WTC11 (cell line): ENCODE data around the gene CSK. TPM values are rescaled to one million over a fixed set of nuclear protein-coding genes. Genes with fewer than 3 reads are reported as not detected.

ENCODE experiments used
- ATAC-seq: fragments of 200-7000 bp; cut with Tn5 transposase; 2 replicates; pipeline ENCODE4 v1.10.0; 2021; ENCODE audit warnings: mild to moderate bottlenecking, moderate library complexity
- CTCF ChIA-PET: fragments of 300-600 bp; sonication (Branson Sonifier 250); formaldehyde crosslinking; loops from one replicate; lab custom pipeline; 2021; ENCODE audit warnings: antibody characterized with exemption; lab: Charles Lee
- POLR2A ChIA-PET: fragments of 350-600 bp; sonication (Branson Sonifier 250); formaldehyde crosslinking; loops from one replicate; lab custom pipeline; 2021; ENCODE audit warnings: antibody characterized with exemption; lab: Charles Lee
- DNase-seq: peaks from one replicate; pipeline ENCODE4 v3.0.0; 2021; ENCODE audit warnings: low spot score
- H3K27ac Mint-ChIP-seq: 2 replicates; pipeline ENCODE4 v1.8.0; 2021; ENCODE audit warnings: mixed read lengths
- H3K27me3 Mint-ChIP-seq: 2 replicates; pipeline ENCODE4 v1.8.0; 2021; ENCODE audit warnings: low read depth, mild to moderate bottlenecking, moderate library complexity, mixed read lengths
- H3K36me3 Mint-ChIP-seq: 2 replicates; pipeline ENCODE4 v1.8.0; 2021; ENCODE audit warnings: mixed read lengths
- H3K4me1 Mint-ChIP-seq: 2 replicates; pipeline ENCODE4 v1.8.0; 2022; ENCODE audit warnings: mixed read lengths
- H3K4me3 Mint-ChIP-seq: 2 replicates; pipeline ENCODE4 v1.8.0; 2021; ENCODE audit warnings: mild to moderate bottlenecking, moderate library complexity, mixed read lengths
- H3K9me3 Mint-ChIP-seq: 2 replicates; pipeline ENCODE4 v1.8.0; 2021; ENCODE audit warnings: mixed read lengths
- ATF1 ChIP-seq: sonication (generic); formaldehyde crosslinking; IDR thresholded peaks from 2 replicates; pipeline ENCODE4 v1.8.1; 2023; ENCODE audit warnings: mild to moderate bottlenecking, moderate library complexity, missing genetic modification reagents
- ATF6 ChIP-seq: sonication (generic); formaldehyde crosslinking; IDR thresholded peaks from 2 replicates; pipeline ENCODE4 v1.8.1; 2023; ENCODE audit warnings: mild to moderate bottlenecking, missing genetic modification reagents
- CREB1 ChIP-seq: sonication (generic); formaldehyde crosslinking; IDR thresholded peaks from 2 replicates; pipeline ENCODE4 v1.8.0; 2023; ENCODE audit warnings: mild to moderate bottlenecking, missing genetic modification reagents
- ETV6 ChIP-seq: sonication (generic); formaldehyde crosslinking; IDR thresholded peaks from 2 replicates; pipeline ENCODE4 v1.8.1; 2022; ENCODE audit warnings: mild to moderate bottlenecking, missing genetic modification reagents
- FOXJ3 ChIP-seq: sonication (generic); formaldehyde crosslinking; IDR thresholded peaks from 2 replicates; pipeline ENCODE4 v1.9.0; 2021; ENCODE audit warnings: missing genetic modification reagents, mild to moderate bottlenecking, borderline replicate concordance
- GABPB1 ChIP-seq: sonication (generic); formaldehyde crosslinking; IDR thresholded peaks from 2 replicates; pipeline ENCODE4 v1.8.1; 2023; ENCODE audit warnings: mild to moderate bottlenecking, missing genetic modification reagents
- GRHL2 ChIP-seq: fragments of 250-450 bp; sonication (Bioruptor Pico); IDR thresholded peaks from 2 replicates; pipeline ENCODE4 v1.8.0; 2022; ENCODE audit warnings: mild to moderate bottlenecking, moderate library complexity; ENCODE audit not compliant: insufficient replicate concordance, severe bottlenecking
- KAT7 ChIP-seq: sonication (generic); formaldehyde crosslinking; IDR thresholded peaks from 2 replicates; pipeline ENCODE4 v1.8.1; 2023; ENCODE audit warnings: missing genetic modification reagents, mild to moderate bottlenecking, borderline replicate concordance
- MLX ChIP-seq: sonication (generic); formaldehyde crosslinking; IDR thresholded peaks from 2 replicates; pipeline ENCODE4 v1.8.1; 2023; ENCODE audit warnings: mild to moderate bottlenecking, missing genetic modification reagents, moderate library complexity
- NFATC4 ChIP-seq: fragments of 250-450 bp; sonication (Bioruptor Pico); IDR thresholded peaks from 2 replicates; pipeline ENCODE4 v1.9.0; 2021; ENCODE audit warnings: mild to moderate bottlenecking
- NFE2L1 ChIP-seq: sonication (generic); formaldehyde crosslinking; IDR thresholded peaks from 2 replicates; pipeline ENCODE4 v1.8.1; 2023; ENCODE audit warnings: missing genetic modification reagents
- NR1H2 ChIP-seq: sonication (generic); formaldehyde crosslinking; IDR thresholded peaks from 2 replicates; pipeline ENCODE4 v1.9.0; 2021; ENCODE audit warnings: mild to moderate bottlenecking, moderate library complexity, missing genetic modification reagents
- RELA ChIP-seq: sonication (generic); formaldehyde crosslinking; IDR thresholded peaks from 2 replicates; pipeline ENCODE4 v1.8.1; 2022; ENCODE audit warnings: missing genetic modification reagents, mild to moderate bottlenecking, borderline replicate concordance
- SMAD4 ChIP-seq: sonication (generic); formaldehyde crosslinking; IDR thresholded peaks from 2 replicates; pipeline ENCODE4 v1.8.0; 2022; ENCODE audit warnings: mild to moderate bottlenecking, missing genetic modification reagents
- TEAD1 ChIP-seq: sonication (generic); formaldehyde crosslinking; IDR thresholded peaks from 2 replicates; pipeline ENCODE4 v1.8.0; 2022; ENCODE audit warnings: mild to moderate bottlenecking, missing genetic modification reagents
- USF2 ChIP-seq: sonication (generic); formaldehyde crosslinking; IDR thresholded peaks from 2 replicates; pipeline ENCODE4 v1.8.1; 2023; ENCODE audit warnings: mild to moderate bottlenecking, missing genetic modification reagents, moderate library complexity
- ZBTB21 ChIP-seq: sonication (generic); formaldehyde crosslinking; IDR thresholded peaks from 2 replicates; pipeline ENCODE4 v1.8.1; 2023; ENCODE audit warnings: mild to moderate bottlenecking, missing genetic modification reagents, borderline replicate concordance
- ZMAT4 ChIP-seq: fragments of 250-450 bp; sonication (Bioruptor Pico); IDR thresholded peaks from 2 replicates; pipeline ENCODE4 v1.9.0; 2021; ENCODE audit warnings: mild to moderate bottlenecking
- ZNF532 ChIP-seq: fragments of 250-450 bp; sonication (Bioruptor Pico); IDR thresholded peaks from 2 replicates; pipeline ENCODE4 v1.9.0; 2021; ENCODE audit warnings: mild to moderate bottlenecking, borderline replicate concordance
- total RNA-seq: library from RNA; stranded (reverse); gene quantifications from 3 replicates; pipeline ENCODE4 v1.2.3, GENCODE V29; 2021

CSK gene
- total RNA-seq, 1 experiment from 2014 or later, result 55.1 TPM

- H3K9me3 Mint-ChIP-seq, result no peaks in the 10 kb centered on the region
- DNase-seq, result no peak
- no peaks in the 10 kb centered on the region for H3K36me3 Mint-ChIP-seq
- TF ChIP-seq GRHL2 (CRISPR knock-in tag) (no peak), ATF1 (CRISPR knock-in tag) (no peak), CREB1 (CRISPR knock-in tag) (no peak), NR1H2 (no peak), FOXJ3 (CRISPR knock-in tag) (no peak), SMAD4 (CRISPR knock-in tag) (no peak), KAT7 (CRISPR knock-in tag) (no peak), ZMAT4 (CRISPR knock-in tag) (no peak), ETV6 (no peak), TEAD1 (CRISPR knock-in tag) (no peak), ATF6 (no peak), NFATC4 (CRISPR knock-in tag) (no peak), ZBTB21 (CRISPR knock-in tag) (no peak), USF2 (CRISPR knock-in tag) (no peak), RELA (CRISPR knock-in tag) (no peak), NFE2L1 (CRISPR knock-in tag) (no peak), MLX (no peak), GABPB1 (CRISPR knock-in tag) (no peak), ZNF532 (CRISPR knock-in tag) (no peak)
- ATAC-seq, result no peak
- ChIA-PET CTCF (interaction anchor here (0.6 to 14.8 kb wide), 23 partner anchors 7 to 240 kb away, joined by 3 to 360 read pairs (median 3); partner anchors contain the start of genes ARID3B, CYP1A1 and SCAMP5), POLR2A (interaction anchor here (1.7 kb wide), 1 partner anchor 21 kb away, joined by 5 read pairs; no protein-coding TSS in a partner anchor)
- peak overlapping the region; percentile 83 for H3K4me3 Mint-ChIP-seq
- peaks cover 26% of the 10 kb centered on the region for H3K27me3 Mint-ChIP-seq
- peaks cover 50% of the 10 kb centered on the region for H3K4me1 Mint-ChIP-seq
- H3K27ac Mint-ChIP-seq, result no peak overlapping the region
Measured at GRCh38 chr15:74780523-74781430, 1.1 kb upstream of the CSK start.
